GM19467 (cell line): ENCODE measurements around the gene ANKHD1.

Source experiments
- ATAC-seq: cut with Tn5 transposase; IDR thresholded peaks from one replicate; pipeline ENCODE4 v1.9.1; 2021; ENCODE audit warnings: mild to moderate bottlenecking, moderate library complexity; ENCODE audit not compliant: unreplicated experiment

Gene ANKHD1

DNA sequence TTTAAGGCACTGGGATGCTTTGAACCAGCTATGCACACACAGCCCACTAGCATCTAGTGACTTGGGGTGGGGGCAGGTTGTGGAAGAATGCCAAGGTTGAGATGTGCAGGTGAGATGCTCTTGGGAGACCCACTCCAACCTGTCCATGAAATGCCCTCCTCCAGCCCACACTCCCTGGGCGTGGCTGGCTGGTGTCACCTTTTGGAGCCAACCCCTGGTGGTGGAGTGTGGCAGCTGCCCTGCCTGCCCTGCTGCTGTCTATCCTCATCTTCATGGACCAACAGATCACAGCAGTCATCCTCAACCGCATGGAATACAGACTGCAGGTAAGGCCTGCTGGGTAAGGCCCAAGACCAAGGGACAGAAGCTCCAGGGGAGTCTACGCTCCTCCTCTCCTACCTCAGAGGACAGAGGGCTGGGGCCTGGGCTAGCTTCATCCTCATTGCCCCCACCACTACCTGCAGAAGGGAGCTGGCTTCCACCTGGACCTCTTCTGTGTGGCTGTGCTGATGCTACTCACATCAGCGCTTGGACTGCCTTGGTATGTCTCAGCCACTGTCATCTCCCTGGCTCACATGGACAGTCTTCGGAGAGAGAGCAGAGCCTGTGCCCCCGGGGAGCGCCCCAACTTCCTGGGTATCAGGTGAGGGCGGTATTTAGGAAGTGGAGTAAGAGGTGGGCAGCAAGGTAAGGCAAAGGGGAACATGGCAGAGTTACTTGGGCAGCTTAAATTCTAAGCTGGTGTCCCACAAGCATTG, 34.2 kb upstream of the ANKHD1 start:
- ATAC-seq = no peak

- no peak for ATAC-seq
Measured at GRCh38 chr5:140371356-140372151, 30.1 kb upstream of the ANKHD1 start.

GRCh38 chr5:140372971-140373487, 28.6 kb upstream of the ANKHD1 start:
- ATAC-seq = no peak

DNA sequence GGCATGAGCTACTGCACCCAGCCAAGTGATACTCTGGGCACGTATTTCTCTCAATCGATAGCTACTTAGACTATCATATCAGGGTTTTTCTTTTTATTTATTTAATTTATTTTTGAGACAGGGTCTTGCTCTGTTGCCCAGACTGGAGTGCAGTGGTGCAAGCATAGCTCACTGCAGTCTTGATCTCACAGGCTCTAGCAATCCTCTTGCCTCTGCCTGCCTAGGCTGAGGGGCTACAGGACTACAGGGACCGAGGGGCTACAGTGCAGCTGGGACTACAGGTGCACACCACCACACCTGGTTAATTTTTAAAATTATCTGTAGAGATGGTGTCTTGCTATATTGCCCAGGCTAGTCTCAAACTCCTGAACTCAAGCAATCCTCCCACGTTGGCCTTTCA, 20.3 kb upstream of the ANKHD1 start:
- no peak for ATAC-seq

DNA sequence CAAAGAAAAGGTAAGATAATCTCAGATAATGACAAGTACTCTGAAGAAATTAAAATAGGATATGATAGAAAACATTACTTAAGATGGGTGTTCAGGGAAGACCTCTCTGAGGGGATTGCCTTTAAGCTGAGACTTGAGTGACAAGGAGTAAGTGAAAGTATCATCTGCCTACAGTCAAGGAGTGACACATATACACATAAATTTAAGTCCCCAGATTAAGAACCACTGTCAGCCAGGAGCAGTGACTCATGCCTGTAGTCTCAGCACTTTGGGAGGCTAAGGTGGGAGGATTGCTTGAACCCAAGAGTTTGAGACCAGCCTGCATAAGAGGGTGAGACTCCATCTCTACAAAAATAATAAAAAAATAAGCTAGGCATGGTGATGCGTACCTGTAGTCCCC, 19.7 kb upstream of the ANKHD1 start:
- no peak for ATAC-seq

DNA sequence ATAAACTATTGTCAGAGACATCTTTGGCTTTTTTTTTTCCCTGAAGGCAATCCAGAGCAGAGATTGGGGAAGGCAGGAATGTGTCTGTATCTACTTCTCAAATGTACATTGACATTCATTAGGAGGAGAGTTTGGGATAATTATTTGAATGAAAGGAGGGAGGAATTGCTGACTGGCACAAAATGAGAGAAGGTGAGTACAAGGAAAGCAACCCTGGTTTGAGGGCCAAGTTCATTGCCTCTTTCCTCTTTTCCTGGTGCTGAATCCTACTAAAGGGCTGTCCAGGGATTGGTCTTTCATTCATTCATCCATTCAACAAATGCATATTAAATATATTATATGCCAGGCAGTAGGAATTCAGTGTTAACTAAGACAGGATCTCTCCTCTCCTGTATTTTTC, 18.8 kb upstream of the ANKHD1 start:
- no peak for ATAC-seq

DNA sequence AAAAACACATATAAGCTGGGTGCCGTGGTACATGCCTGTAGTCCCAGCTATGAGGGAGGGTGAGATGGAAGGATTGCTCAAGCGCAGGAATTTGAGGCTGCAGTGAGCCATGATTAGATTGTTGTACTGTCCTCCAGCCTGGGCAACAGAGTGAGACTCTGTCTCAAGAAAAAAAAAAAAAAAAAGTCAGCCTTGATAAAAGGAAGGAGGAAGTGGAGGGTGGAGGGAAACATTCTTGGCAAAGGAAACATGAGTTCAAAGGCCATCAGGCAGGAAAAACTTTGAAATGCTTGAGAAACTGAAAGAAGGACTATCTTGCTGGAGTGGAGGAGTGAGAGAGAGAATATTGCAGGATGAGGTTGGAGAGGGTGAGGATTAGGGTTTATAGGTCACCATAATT, 18.3 kb upstream of the ANKHD1 start:
- ATAC-seq = no peak

GRCh38 chr5:140388052-140388451, 13.6 kb upstream of the ANKHD1 start:
- no peak for ATAC-seq

- ATAC-seq = no peak
Measured at GRCh38 chr5:140391312-140391711, 10.3 kb upstream of the ANKHD1 start.

GRCh38 chr5:140391732-140392131, 9.9 kb upstream of the ANKHD1 start:
- ATAC-seq = no peak

- ATAC-seq = no peak
Measured at GRCh38 chr5:140393738-140394137, 7.9 kb upstream of the ANKHD1 start.

- no peak for ATAC-seq
Measured at GRCh38 chr5:140398379-140398811, 3.2 kb upstream of the ANKHD1 start.

GRCh38 chr5:140399979-140400729, 1.5 kb upstream of the ANKHD1 start:
- no peak for ATAC-seq

- ATAC-seq = peak; percentile 63
Measured at GRCh38 chr5:140400730-140401361, 787 bp upstream of the ANKHD1 start.

DNA sequence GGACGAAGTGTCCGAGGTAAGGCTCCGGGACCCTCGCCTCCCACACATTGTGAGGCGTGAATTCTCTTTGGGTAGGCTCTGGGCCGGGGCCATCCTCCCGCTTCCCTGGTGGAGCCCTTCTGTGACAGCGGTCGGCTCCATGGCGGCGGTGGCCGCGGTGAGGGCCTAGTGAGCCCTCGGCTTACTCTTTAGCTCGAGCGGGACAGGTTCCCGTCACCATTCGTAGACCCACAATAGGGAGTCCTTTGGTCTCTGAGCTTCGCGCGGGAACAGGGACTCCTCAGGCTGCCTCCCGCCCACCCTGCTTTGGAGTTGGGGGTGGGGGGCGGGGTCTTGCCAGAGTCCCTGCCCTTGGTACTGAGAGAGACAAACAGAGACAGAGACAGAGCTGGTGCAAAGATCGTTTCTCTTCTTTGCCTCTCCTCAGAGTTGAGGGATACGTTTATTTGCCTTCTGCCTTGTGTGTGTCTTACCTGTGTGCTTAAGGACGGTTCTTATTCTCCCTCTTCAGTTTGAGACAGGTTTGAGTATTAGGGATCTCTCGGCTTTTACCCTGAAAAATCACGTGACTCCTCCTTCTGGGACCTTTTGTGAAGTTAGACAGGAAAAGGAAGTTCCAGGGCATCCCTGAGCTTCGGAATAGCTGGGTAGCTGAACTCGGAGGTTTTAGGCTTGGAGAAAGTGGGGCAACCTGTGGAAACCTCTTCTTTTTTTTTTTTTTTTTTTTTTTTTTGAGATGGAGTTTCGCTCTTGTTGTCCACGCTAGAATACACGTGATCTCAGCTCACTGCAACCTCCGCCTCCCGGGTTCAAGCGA, 833 bp downstream of the ANKHD1 start:
- ATAC-seq = no peak

GRCh38 chr5:140403613-140404012, 2.0 kb downstream of the ANKHD1 start:
- no peak for ATAC-seq

GRCh38 chr5:140408750-140409241, 7.2 kb downstream of the ANKHD1 start:
- ATAC-seq = no peak

DNA sequence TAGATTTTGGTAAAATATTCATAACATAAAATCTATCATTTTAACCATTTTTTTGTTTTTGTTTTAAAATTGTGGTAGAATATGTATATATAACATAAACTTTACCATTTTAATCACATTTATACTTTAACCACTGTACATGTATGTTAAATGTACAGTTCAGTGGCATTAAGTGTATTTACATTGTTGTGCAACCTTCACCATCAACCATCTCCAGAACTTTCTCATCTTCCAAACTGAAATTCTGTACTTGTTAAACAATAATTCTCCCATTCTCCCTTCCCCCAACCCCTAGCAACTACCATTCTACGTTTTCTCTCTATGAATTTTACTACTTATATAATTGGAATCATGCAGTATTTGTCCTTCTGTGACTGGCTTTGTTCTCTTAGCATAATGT, 11.6 kb downstream of the ANKHD1 start:
- no peak for ATAC-seq

GRCh38 chr5:140417235-140417634, 15.6 kb downstream of the ANKHD1 start:
- no peak for ATAC-seq
